HG02884 (cell line): ENCODE measurements around the gene FDCSP.
"Not testable (repeated sequence)": the region's sequence is repeated elsewhere in the genome, so short reads cannot be mapped to it uniquely, and the experiment has no call there.

ENCODE experiments used
- ATAC-seq: cut with Tn5 transposase; IDR thresholded peaks from one replicate; pipeline ENCODE4 v1.9.1; 2021; ENCODE audit warnings: mild to moderate bottlenecking, moderate library complexity; ENCODE audit not compliant: unreplicated experiment

The FDCSP gene

GRCh38 chr4:70239131-70239883, 13.4 kb downstream of the FDCSP start:
- ATAC-seq = no peak

DNA sequence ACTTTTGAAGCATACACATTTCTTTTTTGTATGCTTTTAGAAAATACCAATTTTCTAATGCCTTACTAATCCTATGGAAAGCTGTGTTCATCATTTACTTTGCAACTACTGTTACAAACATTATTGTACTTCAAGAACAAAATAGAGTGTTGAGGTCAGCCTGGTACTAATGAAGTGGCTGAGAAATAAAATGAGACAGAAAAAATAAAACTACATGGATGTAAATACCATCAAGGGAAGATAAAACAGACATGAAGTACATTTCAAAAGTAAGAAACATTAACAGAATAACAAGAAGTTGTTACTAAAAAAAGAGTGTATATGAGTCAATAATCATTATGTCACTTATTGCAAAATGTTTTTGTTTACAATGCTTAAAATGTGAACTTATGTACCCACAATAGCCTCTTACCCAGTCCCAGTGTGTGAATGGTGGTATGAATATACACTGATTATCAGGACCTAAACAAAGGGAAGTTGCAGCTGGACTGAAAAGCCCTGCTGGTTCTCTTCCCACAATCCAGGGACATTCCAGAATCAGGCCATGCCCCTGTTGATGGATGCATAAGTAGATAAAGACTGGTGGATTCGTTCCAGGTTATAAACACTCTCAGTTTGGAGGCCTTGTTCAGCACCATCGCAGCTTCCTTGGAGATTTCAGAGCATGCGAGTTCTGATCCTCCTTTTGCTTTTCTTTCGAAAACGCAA, 14.1 kb downstream of the FDCSP start:
- no peak for ATAC-seq

DNA sequence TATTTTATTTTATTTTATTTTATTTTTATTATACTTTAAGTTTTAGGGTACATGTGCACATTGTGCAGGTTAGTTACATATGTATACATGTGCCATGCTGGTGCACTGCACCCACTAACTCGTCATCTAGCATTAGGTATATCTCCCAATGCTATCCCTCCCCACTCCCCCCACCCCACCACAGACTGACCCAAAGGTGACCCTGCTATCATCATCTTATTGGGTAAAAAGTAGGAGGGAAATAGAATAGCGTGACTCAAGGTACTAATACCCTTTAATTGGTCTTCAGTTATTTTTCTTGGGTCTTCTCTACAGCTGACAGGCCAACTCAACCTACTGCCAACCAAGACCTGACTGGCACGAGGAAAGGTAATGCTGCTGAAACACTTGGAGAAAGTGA, 16.4 kb downstream of the FDCSP start, which contains the start of gene CSN3:
Gene CSN3, plus strand, starts transcription at position 301 of the 400 bp plus-strand sequence. CDS start 2,223 bp downstream, outside the sequence.
- ATAC-seq = not testable (repeated sequence)

GRCh38 chr4:70243091-70243490, 17.2 kb downstream of the FDCSP start:
- no peak for ATAC-seq

GRCh38 chr4:70251250-70251944, 25.5 kb downstream of the FDCSP start:
- ATAC-seq = no peak

- ATAC-seq = no peak
Measured at GRCh38 chr4:70251945-70252277, 26.0 kb downstream of the FDCSP start.

DNA sequence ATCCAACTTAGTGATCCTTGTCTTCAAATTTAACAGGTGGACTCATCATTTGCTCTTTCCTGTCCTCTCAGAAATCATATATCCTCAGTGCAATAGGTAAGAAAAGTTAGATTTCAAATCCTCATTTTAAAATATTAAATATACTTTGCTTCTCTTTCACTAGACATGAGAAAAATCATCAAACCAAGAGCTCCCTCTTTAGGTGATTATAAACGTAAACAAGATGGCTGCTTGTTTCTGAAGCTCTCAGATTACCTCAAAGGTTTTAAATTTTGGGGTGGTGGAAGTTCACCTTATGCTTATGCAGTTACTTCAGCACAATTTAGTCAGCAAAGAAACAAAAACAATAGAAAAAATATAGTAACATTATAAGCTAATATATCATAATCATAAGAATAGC, 43.8 kb downstream of the FDCSP start:
- ATAC-seq = no peak

DNA sequence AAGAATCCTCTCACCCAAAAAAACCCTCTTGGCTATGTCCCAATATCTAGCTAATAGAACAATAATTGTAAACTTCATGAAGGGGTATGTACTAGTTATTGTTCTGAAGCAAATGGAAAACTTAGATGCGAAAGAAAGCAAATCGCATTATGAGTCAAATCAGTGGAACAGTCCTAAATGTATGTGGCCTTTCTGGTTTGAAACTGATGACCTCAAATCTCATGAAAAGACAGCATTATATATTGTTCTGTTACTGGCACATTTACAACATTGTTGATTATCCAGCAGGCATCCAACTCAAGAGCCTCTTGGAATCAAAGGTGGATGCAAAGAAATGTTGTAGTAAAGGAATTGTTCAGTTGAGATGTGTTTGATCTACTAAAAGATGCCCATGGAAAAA, 51.2 kb downstream of the FDCSP start:
- no peak for ATAC-seq

DNA sequence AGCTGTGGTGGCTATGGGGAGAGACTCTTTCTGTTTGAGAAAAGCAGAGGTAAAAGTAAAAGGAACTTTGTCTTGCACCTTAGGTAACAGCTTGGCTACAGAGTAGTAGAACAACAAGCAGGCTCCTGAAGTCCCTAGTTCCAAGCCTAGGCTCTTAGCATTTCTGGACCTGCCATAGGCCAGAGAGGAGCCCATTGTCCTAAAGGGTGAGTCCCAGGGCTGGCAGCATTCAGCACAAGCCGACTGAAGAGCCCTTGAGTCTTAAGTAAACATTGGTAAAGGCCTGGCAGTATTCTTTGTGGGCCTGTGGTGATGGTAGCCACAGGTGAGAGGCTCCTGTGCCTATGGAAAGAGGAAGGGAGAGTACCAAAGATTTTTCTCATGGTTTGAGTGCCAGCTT, 54.6 kb downstream of the FDCSP start:
- no peak for ATAC-seq
